Neural progenitor cell (in vitro differentiated cells): ENCODE results near the gene USP44. TPM values are rescaled to one million over a fixed set of nuclear protein-coding genes. Genes with fewer than 3 reads are reported as not detected.
A peak's percentile ranks its signal among the peaks of the same experiment; 100 is the strongest.

Source experiments
- DNase-seq: peaks from one replicate; pipeline ENCODE4 v3.0.0-alpha.2; 2016; ENCODE audit warnings: low spot score
- H2AFZ ChIP-seq: fragments of 200-600 bp; sonication (generic); replicated peaks from 2 replicates; pipeline ENCODE4 v1.6.1; 2016; ENCODE audit warnings: antibody characterized with exemption
- H3F3A ChIP-seq: fragments of 200-600 bp; sonication (generic); 2 replicates; pipeline ENCODE4 v1.6.1; 2016; ENCODE audit warnings: antibody characterized with exemption, low read depth
- H3K27ac ChIP-seq: fragments of 200-600 bp; sonication (generic); 2 replicates; pipeline ENCODE4 v1.5.1; 2016; ENCODE audit warnings: mild to moderate bottlenecking
- H3K27me3 ChIP-seq: fragments of 200-600 bp; sonication (generic); 2 replicates; pipeline ENCODE4 v1.6.1; 2016; ENCODE audit warnings: mild to moderate bottlenecking, moderate library complexity
- H3K36me3 ChIP-seq: fragments of 200-600 bp; sonication (generic); 2 replicates; pipeline ENCODE4 v1.5.1; 2016
- H3K4me1 ChIP-seq: fragments of 200-600 bp; sonication (generic); 2 replicates; pipeline ENCODE4 v1.6.1; 2016; ENCODE audit warnings: mixed run types
- H3K4me2 ChIP-seq: fragments of 200-600 bp; sonication (generic); 2 replicates; pipeline ENCODE4 v1.6.1; 2016
- H3K4me3 ChIP-seq: fragments of 200-600 bp; sonication (generic); 2 replicates; pipeline ENCODE4 v1.5.1; 2016
- H3K79me2 ChIP-seq: fragments of 200-600 bp; sonication (generic); 2 replicates; pipeline ENCODE4 v1.6.1; 2016; ENCODE audit warnings: low read depth
- H3K9ac ChIP-seq: fragments of 200-600 bp; sonication (generic); 2 replicates; pipeline ENCODE4 v1.6.1; 2016
- H3K9me3 ChIP-seq: fragments of 200-600 bp; sonication (generic); 2 replicates; pipeline ENCODE4 v1.5.1; 2016; ENCODE audit warnings: low read depth
- H4K20me1 ChIP-seq: fragments of 200-600 bp; sonication (generic); 2 replicates; pipeline ENCODE4 v1.6.1; 2016; ENCODE audit warnings: low read depth
- H3K27ac Mint-ChIP-seq: 3 replicates; pipeline ENCODE4 v1.8.0; 2021; ENCODE audit warnings: mixed read lengths
- H3K27me3 Mint-ChIP-seq: 2 replicates; pipeline ENCODE4 v1.8.0; 2022; ENCODE audit warnings: low read depth, mild to moderate bottlenecking, inconsistent platforms, moderate library complexity, mixed read lengths; ENCODE audit not compliant: insufficient read depth
- H3K36me3 Mint-ChIP-seq: 3 replicates; pipeline ENCODE4 v1.8.0; 2021; ENCODE audit warnings: mixed read lengths
- H3K4me1 Mint-ChIP-seq: 3 replicates; pipeline ENCODE4 v1.8.0; 2021; ENCODE audit warnings: mixed read lengths
- H3K4me3 Mint-ChIP-seq: 3 replicates; pipeline ENCODE4 v1.8.0; 2021; ENCODE audit warnings: mild to moderate bottlenecking, moderate library complexity, mixed read lengths
- H3K9me3 Mint-ChIP-seq: 3 replicates; pipeline ENCODE4 v1.8.0; 2020; ENCODE audit warnings: mixed read lengths
- EZH2 ChIP-seq: fragments of 200-600 bp; sonication (generic); IDR thresholded peaks from 2 replicates; pipeline ENCODE4 v1.6.1; 2017; ENCODE audit warnings: antibody characterized with exemption, mild to moderate bottlenecking, moderate library complexity
- EZH2phosphoT487 ChIP-seq: fragments of 200-600 bp; sonication (generic); IDR thresholded peaks from 2 replicates; pipeline ENCODE4 v1.6.1; 2017; ENCODE audit warnings: antibody characterized with exemption
- total RNA-seq: library from RNA; depleted of rRNA; stranded (reverse); fragments of >200 nt; gene quantifications from 2 replicates; pipeline ENCODE4 v1.2.3, GENCODE V29; 2015; ENCODE audit warnings: low replicate concordance
- TF ChIP-seq, protein P1 (sequence below): fragments of 200-600 bp; sonication (generic); IDR thresholded peaks from 2 replicates; pipeline ENCODE4 v1.5.1; 2017; ENCODE audit warnings: antibody characterized with exemption, mild to moderate bottlenecking

The USP44 gene
- total RNA-seq, 1 donor from 2014 or later = 79.4 TPM

DNA sequence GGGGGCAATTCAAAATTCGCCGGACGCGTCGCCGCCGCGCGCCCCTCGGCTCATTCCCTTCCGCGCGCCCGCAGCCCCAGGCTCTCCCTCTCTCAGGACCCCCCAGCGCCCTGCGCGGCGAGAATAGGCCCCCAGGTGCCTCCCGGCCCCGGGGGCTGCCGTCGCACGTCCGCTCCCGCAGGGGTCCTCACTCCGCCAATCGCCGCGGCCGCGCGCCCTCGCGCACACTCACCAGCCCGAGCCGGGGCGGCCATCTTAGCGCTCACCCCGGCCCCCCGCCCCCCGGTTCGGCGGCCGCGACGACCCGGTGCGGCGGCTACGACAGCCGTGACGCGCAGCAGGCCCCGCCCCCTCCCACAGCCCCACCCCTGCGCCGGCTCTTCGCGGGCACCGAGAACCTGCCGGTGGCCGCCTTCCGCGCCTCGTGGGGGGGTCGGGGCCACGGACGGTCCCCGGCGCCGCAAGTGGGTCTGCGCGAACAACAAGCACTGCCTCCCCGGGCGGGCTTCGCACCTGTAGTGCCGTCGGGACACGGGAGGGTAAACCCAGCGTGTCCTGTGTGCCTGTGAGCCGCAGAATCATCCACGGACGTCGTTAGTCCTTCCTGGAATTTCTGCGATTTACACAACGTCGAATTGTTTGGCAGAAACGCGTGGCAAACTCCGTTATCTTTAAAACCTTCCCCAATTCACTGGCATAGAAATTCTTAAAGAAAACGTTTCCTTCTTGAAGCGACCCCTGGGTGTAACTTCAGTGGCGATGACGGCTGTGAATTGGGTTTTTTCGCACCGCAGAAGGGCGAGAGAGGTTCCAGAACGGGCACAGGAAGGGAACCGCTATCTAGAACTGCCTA, 2.5 kb downstream of the USP44 start:
- Histone ChIP-seq H3K79me2 (peaks cover 61% of the 10 kb centered on the region), H2AFZ (peak overlapping the region; percentile 97), H3K4me2 (peak overlapping the region; percentile 93), H3K27me3 (no peaks in the 10 kb centered on the region), H3K27ac (peak overlapping the region; percentile 94), H3K9me3 (peaks cover 4% of the 10 kb centered on the region), H3F3A (peaks cover 67% of the 10 kb centered on the region), H4K20me1 (no peaks in the 10 kb centered on the region), H3K4me3 (peak overlapping the region; percentile 96), H3K36me3 (no peaks in the 10 kb centered on the region), H3K9ac (peak overlapping the region; percentile 64), H3K4me1 (peaks cover 53% of the 10 kb centered on the region)
- peaks cover 6% of the 10 kb centered on the region for H3K36me3 Mint-ChIP-seq
- peaks cover 7% of the 10 kb centered on the region for H3K9me3 Mint-ChIP-seq
- TF ChIP-seq EZH2 (no peak), EZH2phosphoT487 (no peak)
- TF ChIP-seq, protein P1, sequence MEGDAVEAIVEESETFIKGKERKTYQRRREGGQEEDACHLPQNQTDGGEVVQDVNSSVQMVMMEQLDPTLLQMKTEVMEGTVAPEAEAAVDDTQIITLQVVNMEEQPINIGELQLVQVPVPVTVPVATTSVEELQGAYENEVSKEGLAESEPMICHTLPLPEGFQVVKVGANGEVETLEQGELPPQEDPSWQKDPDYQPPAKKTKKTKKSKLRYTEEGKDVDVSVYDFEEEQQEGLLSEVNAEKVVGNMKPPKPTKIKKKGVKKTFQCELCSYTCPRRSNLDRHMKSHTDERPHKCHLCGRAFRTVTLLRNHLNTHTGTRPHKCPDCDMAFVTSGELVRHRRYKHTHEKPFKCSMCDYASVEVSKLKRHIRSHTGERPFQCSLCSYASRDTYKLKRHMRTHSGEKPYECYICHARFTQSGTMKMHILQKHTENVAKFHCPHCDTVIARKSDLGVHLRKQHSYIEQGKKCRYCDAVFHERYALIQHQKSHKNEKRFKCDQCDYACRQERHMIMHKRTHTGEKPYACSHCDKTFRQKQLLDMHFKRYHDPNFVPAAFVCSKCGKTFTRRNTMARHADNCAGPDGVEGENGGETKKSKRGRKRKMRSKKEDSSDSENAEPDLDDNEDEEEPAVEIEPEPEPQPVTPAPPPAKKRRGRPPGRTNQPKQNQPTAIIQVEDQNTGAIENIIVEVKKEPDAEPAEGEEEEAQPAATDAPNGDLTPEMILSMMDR = no peak
- H3K27me3 Mint-ChIP-seq = peaks cover 8% of the 10 kb centered on the region
- H3K4me1 Mint-ChIP-seq = peaks cover 51% of the 10 kb centered on the region
- no peak overlapping the region for H3K27ac Mint-ChIP-seq
- peak overlapping the region; percentile 89 for H3K4me3 Mint-ChIP-seq
- peak; percentile 91 for DNase-seq

DNA sequence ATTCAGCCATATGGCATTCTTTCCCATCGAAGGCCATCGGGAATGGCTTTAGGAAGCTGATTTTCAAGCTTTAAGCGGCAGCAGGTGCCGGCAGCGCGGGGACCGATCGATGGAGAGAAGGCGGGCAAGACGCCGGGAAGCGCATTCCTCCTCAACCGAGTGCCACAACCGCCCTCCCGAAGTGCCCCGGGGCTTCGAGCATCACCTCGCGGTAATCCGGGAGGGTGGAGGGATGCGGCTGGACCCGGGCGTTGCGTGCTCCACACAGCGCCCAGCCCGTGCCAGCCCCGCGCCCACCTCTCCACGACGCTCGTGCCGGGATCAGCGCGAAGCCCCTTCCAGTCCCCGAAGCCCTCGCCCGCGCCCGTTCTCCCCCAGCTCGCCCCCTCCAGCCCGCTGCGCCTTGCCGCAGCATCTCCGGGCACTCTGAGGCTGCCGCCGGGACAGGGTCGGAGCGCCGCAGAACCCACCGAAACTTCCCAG, 3.2 kb downstream of the USP44 start:
- H3K4me3 Mint-ChIP-seq = peak overlapping the region; percentile 89
- Histone ChIP-seq H3K9ac (peak overlapping the region; percentile 64), H3K9me3 (peaks cover 4% of the 10 kb centered on the region), H3K4me2 (peak overlapping the region; percentile 93), H3F3A (peaks cover 67% of the 10 kb centered on the region), H4K20me1 (no peaks in the 10 kb centered on the region), H3K79me2 (peaks cover 68% of the 10 kb centered on the region), H3K36me3 (no peaks in the 10 kb centered on the region), H3K27ac (peak overlapping the region; percentile 94), H3K4me1 (peaks cover 53% of the 10 kb centered on the region), H3K4me3 (peak overlapping the region; percentile 96), H3K27me3 (no peaks in the 10 kb centered on the region), H2AFZ (peak overlapping the region; percentile 97)
- peaks cover 51% of the 10 kb centered on the region for H3K4me1 Mint-ChIP-seq
- peaks cover 8% of the 10 kb centered on the region for H3K27me3 Mint-ChIP-seq
- H3K36me3 Mint-ChIP-seq = peaks cover 8% of the 10 kb centered on the region
- TF ChIP-seq, protein P1 = no peak
- TF ChIP-seq EZH2 (no peak), EZH2phosphoT487 (peak; percentile 29)
- peak overlapping the region; percentile 53 for H3K27ac Mint-ChIP-seq
- H3K9me3 Mint-ChIP-seq = peaks cover 7% of the 10 kb centered on the region
- peak; percentile 84 for DNase-seq

DNA sequence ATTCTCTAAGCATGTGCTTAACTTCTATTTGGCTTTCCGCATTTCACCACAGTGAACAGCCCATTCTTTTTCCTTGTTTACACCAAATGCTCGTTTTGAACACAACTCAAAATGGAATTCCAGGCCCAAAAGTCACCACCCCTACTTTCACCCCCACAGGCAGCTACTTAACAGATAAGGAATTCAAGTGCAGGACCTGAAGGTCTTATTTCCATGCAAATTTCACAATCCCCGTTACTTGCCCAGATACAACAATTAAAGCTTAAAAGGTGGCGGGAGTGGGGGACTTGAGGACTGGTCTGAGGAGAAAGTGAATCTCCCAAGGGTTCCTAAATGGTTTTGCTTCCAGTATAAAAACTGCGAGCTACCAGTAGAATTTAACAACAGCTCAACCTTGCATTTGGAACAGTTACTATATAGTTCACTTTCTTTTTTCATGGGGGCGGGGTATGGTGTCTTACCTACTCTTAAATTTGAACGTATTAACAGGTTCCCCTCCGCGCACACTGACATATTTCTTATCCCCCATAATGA, 3.7 kb downstream of the USP44 start:
- Histone ChIP-seq H3K27me3 (no peaks in the 10 kb centered on the region), H3K9me3 (peaks cover 4% of the 10 kb centered on the region), H3K79me2 (peaks cover 73% of the 10 kb centered on the region), H2AFZ (peak overlapping the region; percentile 97), H3K9ac (peak overlapping the region; percentile 64), H3K4me3 (peak overlapping the region; percentile 96), H3K27ac (peak overlapping the region; percentile 94), H3F3A (peaks cover 67% of the 10 kb centered on the region), H4K20me1 (no peaks in the 10 kb centered on the region), H3K36me3 (no peaks in the 10 kb centered on the region), H3K4me2 (peak overlapping the region; percentile 93), H3K4me1 (peaks cover 53% of the 10 kb centered on the region)
- Mint-ChIP-seq H3K27me3 (peaks cover 5% of the 10 kb centered on the region), H3K9me3 (peaks cover 7% of the 10 kb centered on the region), H3K27ac (peak overlapping the region; percentile 53), H3K4me3 (peak overlapping the region; percentile 89), H3K4me1 (peaks cover 51% of the 10 kb centered on the region), H3K36me3 (peaks cover 8% of the 10 kb centered on the region)
- peak; percentile 54 for DNase-seq
- TF ChIP-seq, protein P1 = no peak
- no peak for TF ChIP-seq EZH2
- TF ChIP-seq EZH2phosphoT487 = no peak
